Activated CD8-positive, alpha-beta memory T cell treated with anti-CD3 and anti-CD28 coated beads for 48 hours (primary cell): ENCODE data around the gene ARL2.
"Not testable (repeated sequence)": the region's sequence is repeated elsewhere in the genome, so short reads cannot be mapped to it uniquely, and the experiment has no call there.

Experiments
- DNase-seq, 3 experiments: peaks; one replicate each; pipeline ENCODE4 v3.0.0-alpha.2; 2020; ENCODE audit warnings: low read depth in 2 of 3, low spot score in 2 of 3

Gene ARL2

GRCh38 chr11:65003968-65004367 lies 10.0 kb upstream of the ARL2 start:
- DNase-seq: not testable (repeated sequence)

DNA sequence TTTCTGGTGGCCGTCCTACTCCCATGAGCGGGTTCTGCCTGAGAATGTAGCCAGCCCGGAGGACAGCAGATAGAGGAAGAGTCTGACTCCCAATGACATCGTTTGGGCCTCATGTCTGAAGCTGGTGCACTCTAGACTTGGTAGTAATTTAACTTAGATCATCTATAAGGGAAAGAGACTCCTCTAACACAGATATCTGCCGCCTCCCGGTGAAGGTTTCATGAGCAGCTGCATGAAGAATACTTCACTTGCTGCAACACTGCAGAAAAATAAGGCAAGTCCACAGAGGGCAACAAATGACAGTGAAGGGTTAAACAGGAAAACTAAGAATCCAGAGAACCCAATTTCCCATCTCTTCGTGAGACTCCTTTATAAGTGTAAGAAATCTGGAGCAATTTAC lies 5.9 kb upstream of the ARL2 start:
- no peak for DNase-seq

GRCh38 chr11:65008873-65009272 lies 5.1 kb upstream of the ARL2 start:
- no peak for DNase-seq

GRCh38 chr11:65013130-65013887 lies 651 bp upstream of the ARL2 start:
- DNase-seq: peak in 2 of 3 experiments; percentile 75 to 79

DNA sequence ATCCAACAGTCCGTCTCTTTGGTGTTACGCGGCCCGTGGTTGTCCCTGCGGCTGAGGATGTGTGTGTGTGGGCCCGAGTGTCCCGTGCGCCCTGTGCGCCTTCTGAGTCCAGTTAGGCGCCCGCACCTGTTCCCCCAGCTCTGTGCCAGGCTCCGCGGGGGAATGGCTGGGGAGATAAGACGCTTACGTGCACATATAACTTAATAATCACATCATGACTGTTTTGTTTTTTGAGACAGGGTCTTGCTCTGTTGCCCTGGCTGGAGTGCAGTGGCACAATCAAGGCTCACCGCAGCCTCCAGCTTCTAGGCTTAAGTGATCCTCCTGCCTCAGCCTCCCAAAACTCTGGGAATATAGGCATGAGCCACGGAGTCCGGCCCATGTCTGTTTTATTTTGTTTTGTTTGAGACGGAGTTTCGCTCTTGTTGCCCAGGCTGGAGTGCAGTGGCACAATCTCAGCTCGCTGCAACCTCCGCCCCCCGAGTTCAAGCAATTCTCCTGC lies 817 bp downstream of the ARL2 start:
- peak in 1 of 3 experiments; percentile 14 for DNase-seq

DNA sequence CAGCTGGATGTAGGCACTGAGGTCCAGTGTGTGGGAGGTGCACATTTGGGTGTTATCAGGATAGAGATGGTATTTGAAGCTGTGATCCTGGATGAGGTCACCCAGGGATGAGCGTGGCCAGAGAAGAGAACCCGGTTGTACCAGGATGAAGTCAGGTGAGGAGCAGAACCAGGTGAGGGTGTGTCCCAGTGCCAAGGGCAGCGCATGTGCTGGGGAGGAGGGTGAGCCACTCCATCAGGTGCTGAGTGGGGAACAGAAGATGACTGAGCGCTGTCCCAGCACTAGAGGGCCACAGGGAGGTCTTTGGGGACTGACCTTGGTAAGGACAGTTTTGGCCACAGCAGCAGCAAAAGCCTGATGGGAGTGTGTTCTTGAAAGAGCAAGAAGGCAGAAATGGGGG lies 2.7 kb downstream of the ARL2 start:
- DNase-seq: no peak

- no peak for DNase-seq
These were observed 4.0 kb downstream of the ARL2 start for GRCh38 chr11:65017937-65018336.

GRCh38 chr11:65019824-65020223 lies 5.9 kb downstream of the ARL2 start:
- no peak for DNase-seq

DNA sequence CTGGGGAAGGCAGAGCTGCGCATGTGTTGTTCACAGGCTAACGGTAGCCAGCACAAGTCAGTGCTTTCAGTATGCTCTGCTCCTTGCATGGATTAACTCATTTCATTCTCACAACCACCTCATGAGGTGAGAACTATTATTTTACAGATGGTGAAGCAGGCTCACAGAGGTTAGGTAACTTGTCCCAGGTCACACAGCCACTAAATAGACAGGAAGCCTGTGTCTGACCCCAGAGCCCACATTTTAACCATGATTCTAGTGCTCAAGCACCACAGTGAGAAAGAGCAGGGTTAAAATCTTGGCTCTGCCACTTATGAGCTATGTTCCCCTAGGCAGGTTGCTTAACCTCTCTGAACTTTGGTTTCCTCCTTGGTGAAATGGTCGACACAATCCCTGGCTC lies 7.0 kb downstream of the ARL2 start:
- no peak for DNase-seq

DNA sequence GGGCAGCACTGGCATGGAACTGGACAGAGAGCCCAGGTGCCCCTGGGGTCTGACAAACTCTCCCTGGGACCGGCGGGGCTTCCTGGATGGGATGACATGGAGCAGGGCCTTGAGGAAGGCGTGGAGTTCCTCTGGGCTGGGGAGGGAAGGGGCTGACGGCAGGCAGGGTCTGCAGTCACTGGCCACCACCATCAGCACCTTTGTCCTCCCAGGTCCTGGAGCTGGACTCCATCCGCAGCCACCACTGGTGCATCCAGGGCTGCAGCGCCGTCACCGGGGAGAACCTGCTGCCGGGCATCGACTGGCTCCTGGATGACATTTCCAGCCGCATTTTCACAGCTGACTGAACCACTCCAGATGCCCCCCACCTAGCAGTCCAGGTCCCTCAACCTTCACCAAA lies 7.5 kb downstream of the ARL2 start:
- DNase-seq: no peak

- not testable (repeated sequence) for DNase-seq
These were observed 9.5 kb downstream of the ARL2 start for GRCh38 chr11:65023502-65023901.

DNA sequence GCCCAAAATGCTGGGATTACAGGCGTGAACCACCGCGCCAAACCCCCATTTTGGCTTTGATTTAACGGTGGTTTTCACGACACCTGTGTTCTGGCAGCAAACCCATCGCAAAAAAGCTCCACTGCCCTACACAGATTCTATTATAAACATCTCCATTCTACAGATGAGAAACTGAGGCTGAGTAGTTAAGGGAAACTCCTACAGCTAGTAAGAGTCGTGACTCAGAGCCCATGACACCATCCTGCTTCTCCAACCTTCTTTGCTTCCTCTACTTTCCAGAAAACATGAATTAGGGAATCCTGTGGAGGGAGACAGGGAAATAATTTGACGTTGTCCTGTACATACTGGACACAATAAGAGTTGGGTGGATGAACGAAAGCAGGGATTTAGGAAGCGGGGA lies 12.8 kb downstream of the ARL2 start:
- no peak for DNase-seq

- DNase-seq: peak; percentile 73 to 85 (median 73)
These were observed 13.5 kb downstream of the ARL2 start, which contains the start of gene SNX15 for GRCh38 chr11:65027213-65028067. SNX15 (plus strand) TSS chr11:65027439; CDS start chr11:65027538, 99 bp downstream.

DNA sequence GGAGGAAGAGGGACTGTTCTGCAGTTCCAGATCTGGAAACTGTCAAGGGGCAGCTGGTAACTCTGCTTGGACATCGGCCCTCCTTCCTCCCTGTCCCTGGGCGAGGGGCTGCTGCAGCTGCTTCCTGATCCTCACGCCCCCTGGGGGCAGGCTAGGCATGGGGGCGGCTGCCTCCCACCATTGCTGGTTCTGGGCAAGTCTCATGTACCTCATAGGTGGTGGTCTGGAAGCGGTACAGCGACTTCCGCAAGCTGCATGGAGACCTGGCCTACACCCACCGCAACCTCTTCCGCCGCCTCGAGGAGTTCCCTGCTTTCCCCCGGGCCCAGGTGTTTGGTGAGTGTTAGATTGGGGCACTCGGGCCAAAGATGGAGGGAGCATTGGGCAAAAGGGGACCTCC lies 18.3 kb downstream of the ARL2 start:
- DNase-seq: no peak

GRCh38 chr11:65034423-65034822 lies 20.5 kb downstream of the ARL2 start:
- DNase-seq: no peak

DNA sequence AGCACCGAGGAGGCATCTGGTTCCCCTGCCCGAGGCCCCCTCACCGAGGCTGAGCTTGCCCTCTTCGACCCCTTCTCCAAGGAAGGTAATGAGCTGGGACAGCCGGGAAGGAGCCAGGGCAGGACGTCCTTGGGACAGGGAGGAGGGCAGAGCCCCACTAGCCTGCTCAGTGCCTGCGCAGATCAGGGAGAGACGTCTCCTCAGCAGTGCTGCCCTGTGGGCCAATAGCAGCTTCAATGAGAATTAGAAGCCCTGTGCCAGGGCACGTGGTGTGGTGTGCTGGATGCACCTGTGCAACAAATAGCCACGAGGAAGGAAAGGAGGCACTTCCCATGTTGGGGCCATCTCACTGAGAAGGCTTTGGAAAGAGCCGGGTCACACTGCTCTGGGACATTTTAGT lies 21.6 kb downstream of the ARL2 start:
- no peak for DNase-seq

DNA sequence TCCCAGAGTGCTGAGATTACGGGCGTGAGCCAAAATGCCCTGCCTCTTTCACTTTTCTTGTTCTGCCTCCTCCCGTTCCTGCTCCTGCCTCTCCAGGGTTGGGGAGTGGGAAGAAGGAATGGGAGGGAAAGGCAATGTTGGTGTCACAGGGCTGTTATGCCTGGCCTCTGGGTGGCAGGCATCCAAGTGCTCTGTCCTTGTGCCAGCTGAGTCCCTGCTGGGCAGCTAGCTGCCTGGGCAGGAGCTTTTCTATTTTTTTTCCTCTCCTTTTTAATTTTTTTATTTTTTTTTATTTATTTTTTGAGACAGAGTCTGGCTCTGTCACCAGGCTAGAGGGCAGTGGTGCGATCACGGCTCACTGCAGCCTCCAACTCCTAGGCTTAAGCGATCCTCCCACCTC lies 23.0 kb downstream of the ARL2 start:
- DNase-seq: no peak

GRCh38 chr11:65040520-65040846 lies 26.5 kb downstream of the ARL2 start:
- no peak for DNase-seq

DNA sequence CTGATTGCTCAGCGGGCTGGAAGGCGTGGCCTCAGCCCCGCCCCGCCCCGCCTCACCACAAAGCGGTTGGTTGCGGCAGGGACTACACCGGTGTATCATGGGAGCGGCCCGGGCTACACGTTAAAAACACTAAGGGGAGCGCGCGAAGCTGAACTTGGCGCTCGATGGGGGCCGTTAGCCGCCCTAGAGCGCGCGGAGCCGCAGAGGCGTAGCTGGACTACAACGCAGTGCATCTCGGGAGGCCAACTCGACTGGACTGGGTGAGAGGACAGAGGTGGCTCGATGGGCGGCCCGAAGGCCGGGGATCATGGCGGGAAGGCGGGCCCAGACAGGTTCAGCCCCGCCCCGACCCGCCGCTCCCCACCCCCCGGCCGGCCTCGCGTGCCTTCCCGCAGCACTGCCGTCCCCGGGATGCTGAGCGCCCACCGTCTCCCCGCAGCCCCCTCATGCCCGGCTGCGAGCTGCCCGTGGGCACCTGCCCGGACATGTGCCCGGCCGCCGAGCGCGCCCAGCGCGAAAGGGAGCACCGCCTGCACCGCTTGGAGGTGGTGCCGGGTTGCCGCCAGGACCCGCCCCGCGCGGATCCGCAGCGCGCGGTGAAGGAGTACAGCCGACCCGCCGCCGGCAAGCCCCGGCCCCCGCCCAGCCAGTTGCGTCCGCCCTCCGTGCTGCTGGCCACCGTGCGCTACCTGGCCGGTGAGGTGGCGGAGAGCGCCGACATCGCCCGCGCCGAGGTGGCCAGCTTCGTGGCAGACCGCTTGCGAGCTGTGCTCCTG lies 27.1 kb downstream of the ARL2 start, which contains the start of gene SAC3D1:
TSS of gene SAC3D1 (plus strand) at position 364 of the 776 bp plus-strand sequence. CDS start at position 447, 83 bp downstream.
- peak; percentile 68 to 77 (median 71) for DNase-seq

DNA sequence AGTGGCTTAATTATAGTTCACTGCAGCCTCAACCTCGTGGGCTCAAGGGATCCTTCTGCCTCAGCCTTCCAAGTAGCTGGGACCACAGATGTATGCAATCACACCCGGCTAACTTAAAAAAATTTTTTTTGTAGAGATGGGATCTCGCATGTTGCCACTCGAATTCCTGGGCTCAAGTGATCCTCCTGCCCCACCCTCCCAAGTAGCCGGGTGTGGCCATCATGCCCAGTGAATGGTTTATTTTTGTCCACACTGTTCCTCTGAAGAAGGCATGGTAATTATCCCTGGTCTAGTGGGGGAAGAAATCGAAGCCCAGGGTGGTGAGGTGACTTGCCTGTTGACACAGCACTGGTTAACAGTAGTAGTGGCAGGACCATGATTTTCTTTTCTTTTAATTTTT lies 28.9 kb downstream of the ARL2 start:
- DNase-seq: no peak

- DNase-seq: no peak
These were observed 30.0 kb downstream of the ARL2 start for GRCh38 chr11:65043881-65044501.
